Pulmonary artery endothelial cell (primary cell): Measurements from ENCODE around the gene METTL16. TPM values are rescaled to one million over a fixed set of nuclear protein-coding genes. Genes with fewer than 3 reads are reported as not detected.

Source experiments
- DNase-seq: peaks from one replicate; pipeline ENCODE4 v3.0.0-alpha.2; 2011; ENCODE audit warnings: low read depth, low spot score
- total RNA-seq: library from RNA; depleted of rRNA; stranded (reverse); fragments of >200 nt; gene quantifications from 2 replicates; pipeline ENCODE4 v1.2.3, GENCODE V29; 2014

The METTL16 gene
- total RNA-seq, 1 donor from 2014 or later, result 12.7 TPM

GRCh38 chr17:2397247-2398171, 114.2 kb downstream of the METTL16 start:
- no peak for DNase-seq

- peak; percentile 85 for DNase-seq
Measured at GRCh38 chr17:2396568-2397246, 115.0 kb downstream of the METTL16 start.

DNA sequence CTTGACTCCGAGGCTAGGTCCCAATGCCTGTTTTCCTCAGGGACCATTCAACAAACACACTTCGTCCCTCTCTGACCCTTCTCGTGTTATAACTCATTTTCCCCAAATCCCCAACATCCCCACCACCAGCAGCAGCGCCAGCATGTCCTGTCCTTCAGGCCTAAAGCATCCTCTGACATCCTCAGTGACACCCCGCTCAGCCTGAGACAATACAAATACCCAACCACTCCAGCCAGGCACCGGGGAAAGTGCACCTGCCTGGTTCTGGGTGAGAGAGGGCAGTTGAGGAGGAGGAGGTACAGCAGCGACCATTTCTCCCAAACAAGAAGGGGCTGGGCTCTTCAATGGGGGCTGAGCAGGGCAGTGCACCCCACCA, 115.5 kb downstream of the METTL16 start:
- no peak for DNase-seq

- no peak for DNase-seq
Measured at GRCh38 chr17:2395258-2396181, 116.2 kb downstream of the METTL16 start.

- no peak for DNase-seq
Measured at GRCh38 chr17:2394775-2395201, 116.9 kb downstream of the METTL16 start.

- no peak for DNase-seq
Measured at GRCh38 chr17:2393954-2394749, 117.5 kb downstream of the METTL16 start.

GRCh38 chr17:2393174-2393953, 118.3 kb downstream of the METTL16 start:
- DNase-seq, result peak; percentile 61

- peak; percentile 77 for DNase-seq
Measured at GRCh38 chr17:2392252-2393173, 119.2 kb downstream of the METTL16 start.

DNA sequence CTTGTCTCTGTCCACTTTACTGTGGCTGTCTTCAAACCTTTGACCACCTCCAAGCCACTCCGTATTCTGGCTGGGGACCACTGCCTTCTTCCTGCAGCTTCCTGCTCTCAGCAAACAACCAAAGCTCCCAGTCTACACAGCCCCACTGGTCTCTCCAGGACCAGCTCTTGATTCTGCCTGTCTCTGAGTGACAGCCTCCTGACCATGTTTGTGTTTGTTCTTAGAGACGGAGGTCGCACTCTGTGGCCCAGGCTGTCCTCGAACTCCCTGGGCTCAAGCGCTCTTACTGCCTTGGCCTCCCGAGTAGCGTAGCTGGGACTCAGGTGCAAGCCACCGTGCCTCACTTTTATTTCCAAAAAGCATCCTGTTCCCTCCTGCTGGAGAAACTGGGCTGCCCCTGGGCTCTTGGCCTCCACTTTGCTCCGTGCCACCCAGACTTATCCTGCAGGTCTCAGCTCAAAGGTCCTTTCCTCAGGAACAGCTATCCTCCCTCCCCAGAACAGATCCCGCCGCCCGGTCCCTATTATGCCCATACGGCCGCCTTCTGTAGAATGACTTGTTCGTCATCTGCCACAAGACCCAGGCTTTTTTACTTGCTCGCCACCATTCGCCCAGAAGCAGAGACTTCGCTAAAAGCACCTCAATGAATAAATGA, 120.0 kb downstream of the METTL16 start:
- DNase-seq, result no peak

DNA sequence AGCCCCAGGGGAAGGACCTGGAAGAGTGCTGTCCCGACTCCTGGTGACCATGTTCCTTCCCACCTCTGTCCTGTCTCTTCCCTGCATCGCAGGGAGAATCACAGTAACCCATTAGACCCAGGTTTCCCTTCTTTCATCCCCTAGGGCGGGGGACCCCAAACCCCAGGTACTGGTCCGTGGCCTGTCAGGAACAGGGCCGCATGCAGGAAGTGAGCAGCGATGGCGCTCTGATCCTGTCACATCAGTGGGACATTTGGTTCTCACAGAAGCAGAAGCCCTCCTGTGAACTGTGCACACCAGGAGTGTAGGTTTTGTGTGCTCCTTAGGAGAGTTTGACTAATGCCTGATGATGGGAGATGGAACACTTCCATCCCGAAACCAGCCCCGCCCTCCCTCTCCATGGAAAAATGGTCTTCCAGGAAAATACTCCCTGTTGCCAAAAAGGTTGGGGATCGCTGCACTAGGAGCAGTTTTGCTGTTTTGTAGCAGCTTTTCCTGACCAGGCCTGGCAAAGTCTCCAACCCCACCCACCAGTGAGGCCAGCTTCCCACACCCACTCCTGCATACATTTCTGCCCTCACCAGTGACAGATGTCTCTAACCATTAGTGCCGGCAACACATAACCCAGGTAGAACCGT, 121.4 kb downstream of the METTL16 start:
- no peak for DNase-seq

DNA sequence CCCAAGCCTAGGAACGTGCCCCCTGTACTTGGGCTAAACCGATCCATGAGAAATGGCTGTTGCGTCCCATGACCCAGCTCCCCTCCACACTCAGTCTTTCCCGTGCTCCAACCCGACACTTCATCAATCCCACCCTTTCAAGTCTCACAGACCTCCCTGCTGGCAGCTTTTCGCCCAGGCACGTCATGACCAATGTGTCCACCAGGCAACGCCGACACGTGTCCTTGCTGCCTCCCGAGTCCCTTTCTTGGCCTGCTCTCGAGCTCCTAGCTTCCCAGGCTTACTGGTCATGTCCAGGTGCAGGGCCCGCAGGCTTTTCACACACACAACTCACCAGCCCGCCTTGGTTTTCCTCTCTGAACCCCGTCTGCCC, 123.0 kb downstream of the METTL16 start:
- DNase-seq, result no peak

DNA sequence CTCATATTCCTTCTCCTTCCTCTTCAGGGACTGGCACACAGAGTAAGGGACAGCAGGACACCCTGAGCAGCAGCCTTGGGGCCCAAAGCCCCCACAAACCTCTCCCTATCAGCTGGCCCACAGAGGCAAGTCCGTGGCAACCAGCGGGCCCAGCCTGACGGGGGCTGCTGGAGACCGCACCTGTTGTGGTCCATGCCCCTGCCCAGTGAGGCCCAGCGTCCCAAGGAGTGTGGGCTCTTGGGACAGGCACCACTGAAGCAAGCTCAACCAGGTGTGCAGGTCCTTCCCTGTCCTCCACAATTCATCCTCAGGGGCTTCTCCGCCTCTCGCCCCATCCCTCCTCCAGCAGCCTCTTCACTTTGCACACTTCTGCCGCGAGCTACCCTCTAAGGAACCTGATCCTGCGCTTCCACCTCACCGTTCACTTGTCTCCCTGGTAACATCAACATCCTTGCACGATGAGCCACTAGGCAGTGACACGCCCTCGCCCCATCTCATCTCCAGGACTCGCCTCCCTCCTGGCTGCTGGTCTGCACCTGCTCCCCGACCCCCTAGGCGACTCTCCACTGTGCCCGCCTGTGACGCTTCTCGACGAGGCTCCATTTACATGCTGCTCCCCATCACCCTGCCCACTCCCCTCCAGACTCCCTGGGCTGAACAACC, 123.5 kb downstream of the METTL16 start:
- no peak for DNase-seq

- no peak for DNase-seq
Measured at GRCh38 chr17:2387086-2388019, 124.3 kb downstream of the METTL16 start.

DNA sequence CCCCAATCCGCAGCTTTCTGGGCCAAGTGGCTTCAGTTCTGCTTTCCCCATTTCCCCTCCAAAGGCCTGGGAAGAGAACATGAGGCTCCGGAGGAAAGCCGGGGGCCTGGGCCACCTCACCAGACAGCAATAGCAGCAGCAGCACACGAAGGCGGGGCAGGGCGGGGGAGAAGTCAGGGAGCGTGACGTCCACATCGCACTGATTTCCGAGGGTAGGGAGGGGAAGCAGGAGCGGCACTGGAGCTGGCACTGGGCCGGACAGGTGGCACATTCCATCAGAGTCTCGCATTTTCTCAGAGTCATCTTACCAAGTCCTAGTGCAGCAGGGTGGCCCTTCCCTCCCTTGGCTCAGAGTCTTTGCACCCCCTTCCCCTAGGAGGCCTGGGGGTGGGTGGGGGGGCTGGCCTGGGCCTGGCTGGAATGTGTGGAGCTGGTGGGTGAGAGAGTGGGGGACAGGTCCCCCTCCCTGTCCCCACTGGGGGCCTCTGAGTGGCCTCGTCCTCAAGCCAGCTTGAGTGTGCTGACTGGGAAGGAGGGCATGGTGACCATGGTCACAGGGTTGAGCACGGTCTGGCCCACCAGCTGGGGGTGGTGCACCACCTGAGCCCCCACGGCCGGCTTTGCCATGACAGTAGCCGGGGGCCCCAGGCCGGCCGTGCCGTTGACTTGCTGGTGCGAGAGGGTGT, 125.1 kb downstream of the METTL16 start:
- DNase-seq, result no peak
